Loucy (cell line): ENCODE measurements around the gene FSTL4.

Experiments used
- H2AFZ ChIP-seq: fragments of 200-600 bp; sonication (generic); 2 replicates; pipeline ENCODE4 v1.6.0; 2016; ENCODE audit warnings: antibody characterized with exemption, mild to moderate bottlenecking, low read length, moderate library complexity
- H3F3A ChIP-seq: fragments of 200-600 bp; 2 replicates; pipeline ENCODE4 v1.6.0; 2016; ENCODE audit warnings: antibody characterized with exemption, low read depth, mild to moderate bottlenecking
- H3K27me3 ChIP-seq: fragments of 200-600 bp; sonication (generic); 2 replicates; pipeline ENCODE4 v1.6.1; 2014; ENCODE audit warnings: low read length, mild to moderate bottlenecking; ENCODE audit not compliant: insufficient read depth, poor library complexity, severe bottlenecking
- H3K36me3 ChIP-seq: fragments of 200-600 bp; sonication (generic); 2 replicates; pipeline ENCODE4 v1.6.1; 2016; ENCODE audit warnings: low read length; ENCODE audit not compliant: insufficient read depth
- H3K4me1 ChIP-seq: fragments of 200-600 bp; sonication (generic); 2 replicates; pipeline ENCODE4 v1.5.1; 2014; ENCODE audit warnings: low read length, mild to moderate bottlenecking; ENCODE audit not compliant: insufficient read depth, poor library complexity, severe bottlenecking
- H3K4me2 ChIP-seq: fragments of 200-600 bp; sonication (generic); 2 replicates; pipeline ENCODE4 v1.6.0; 2014; ENCODE audit warnings: antibody characterized with exemption, low read length, low read depth, mild to moderate bottlenecking; ENCODE audit not compliant: poor library complexity, severe bottlenecking
- H3K4me3 ChIP-seq: fragments of 200-600 bp; sonication (generic); 2 replicates; pipeline ENCODE4 v1.5.1; 2014; ENCODE audit warnings: low read length, mild to moderate bottlenecking, mixed read lengths; ENCODE audit not compliant: poor library complexity, severe bottlenecking
- H3K79me2 ChIP-seq: fragments of 200-600 bp; sonication (generic); 2 replicates; pipeline ENCODE4 v1.6.1; 2014; ENCODE audit warnings: low read length; ENCODE audit not compliant: insufficient read depth
- H3K9ac ChIP-seq: fragments of 200-600 bp; sonication (generic); 2 replicates; pipeline ENCODE4 v1.6.0; 2014; ENCODE audit warnings: mild to moderate bottlenecking, low read depth, low read length, moderate library complexity; ENCODE audit not compliant: poor library complexity, severe bottlenecking
- H3K9me2 ChIP-seq: fragments of 200-600 bp; sonication (generic); replicated peaks from 2 replicates; pipeline ENCODE4 v1.6.1; 2016; ENCODE audit warnings: low read depth, low read length, mixed read lengths
- H3K9me3 ChIP-seq: fragments of 200-600 bp; sonication (generic); 2 replicates; pipeline ENCODE4 v1.6.1; 2014; ENCODE audit warnings: mild to moderate bottlenecking, antibody characterized with exemption, low read length, low read depth; ENCODE audit not compliant: insufficient read depth
- H4K20me1 ChIP-seq: fragments of 200-600 bp; sonication (generic); 2 replicates; pipeline ENCODE4 v1.6.0; 2014; ENCODE audit warnings: antibody characterized with exemption, low read length, mild to moderate bottlenecking; ENCODE audit not compliant: insufficient read depth, poor library complexity, severe bottlenecking
- CTCF ChIP-seq: fragments of 200-600 bp; sonication (generic); conservative IDR thresholded peaks from 2 replicates; pipeline ENCODE4 v1.5.1; 2014; ENCODE audit warnings: mild to moderate bottlenecking, antibody characterized with exemption, low read length
- EZH2phosphoT487 ChIP-seq: fragments of 200-600 bp; IDR thresholded peaks from 2 replicates; pipeline ENCODE4 v1.6.1; 2018; ENCODE audit warnings: antibody characterized with exemption, mild to moderate bottlenecking, moderate library complexity, borderline replicate concordance

The FSTL4 gene

GRCh38 chr5:133613743-133614142 lies 1.4 kb upstream of the FSTL4 start:
- Histone ChIP-seq H3K9ac (no peak overlapping the region), H4K20me1 (no peaks in the 10 kb centered on the region), H3K9me3 (no peaks in the 10 kb centered on the region), H2AFZ (no peak overlapping the region), H3K79me2 (no peaks in the 10 kb centered on the region), H3K4me3 (no peak overlapping the region), H3K9me2 (no peaks in the 10 kb centered on the region), H3K4me1 (no peaks in the 10 kb centered on the region), H3K36me3 (no peaks in the 10 kb centered on the region), H3K4me2 (no peak overlapping the region), H3F3A (no peaks in the 10 kb centered on the region), H3K27me3 (no peaks in the 10 kb centered on the region)
- TF ChIP-seq EZH2phosphoT487: no peak
- no peak for TF ChIP-seq CTCF

GRCh38 chr5:133613184-133613583 lies 843 bp upstream of the FSTL4 start:
- H3K9ac ChIP-seq: no peak overlapping the region
- H3K79me2 ChIP-seq: no peaks in the 10 kb centered on the region
- TF ChIP-seq CTCF: no peak
- no peak for TF ChIP-seq EZH2phosphoT487
- H3F3A ChIP-seq: no peaks in the 10 kb centered on the region
- H3K4me2 ChIP-seq: no peak overlapping the region
- no peaks in the 10 kb centered on the region for H4K20me1 ChIP-seq
- no peak overlapping the region for H3K4me3 ChIP-seq
- H3K4me1 ChIP-seq: no peaks in the 10 kb centered on the region
- H3K36me3 ChIP-seq: no peaks in the 10 kb centered on the region
- no peak overlapping the region for H2AFZ ChIP-seq
- no peaks in the 10 kb centered on the region for H3K27me3 ChIP-seq
- H3K9me3 ChIP-seq: no peaks in the 10 kb centered on the region
- H3K9me2 ChIP-seq: no peaks in the 10 kb centered on the region

GRCh38 chr5:133611357-133612248 lies 738 bp downstream of the FSTL4 start:
- Histone ChIP-seq H3K36me3 (no peaks in the 10 kb centered on the region), H3K79me2 (no peaks in the 10 kb centered on the region), H3K9me2 (no peaks in the 10 kb centered on the region), H3K9me3 (no peaks in the 10 kb centered on the region), H4K20me1 (no peaks in the 10 kb centered on the region), H3K27me3 (no peaks in the 10 kb centered on the region), H3K4me3 (no peak overlapping the region), H3K9ac (no peak overlapping the region), H3F3A (no peaks in the 10 kb centered on the region), H3K4me2 (no peak overlapping the region), H3K4me1 (no peaks in the 10 kb centered on the region), H2AFZ (no peak overlapping the region)
- TF ChIP-seq CTCF (no peak), EZH2phosphoT487 (no peak)
